GM12878 (cell line): ENCODE data around the gene CARD11. TPM values are rescaled to one million over a fixed set of nuclear protein-coding genes. Genes with fewer than 3 reads are reported as not detected.

Experiments used
- ATAC-seq: fragments of 200-7000 bp; cut with Tn5 transposase; 3 replicates; pipeline ENCODE4 v1.9.1; 2020; ENCODE audit warnings: mild to moderate bottlenecking, moderate library complexity
- BruUV-seq: library from RNA; stranded (reverse); fragments of 400-500 nt; replicated peaks from 2 replicates; lab custom pipeline; 2021; lab: Mats Ljungman, UMichigan
- CTCF ChIA-PET: fragments of 300-600 bp; sonication (Branson Sonifier 250); formaldehyde crosslinking; extraction: SDS; loops from one replicate; lab custom pipeline; 2021; ENCODE audit warnings: inconsistent platforms; lab: Yijun Ruan, JAX
- POLR2A ChIA-PET: fragments of 350-600 bp; formaldehyde crosslinking; extraction: SDS; loops from one replicate; lab custom pipeline; 2021; ENCODE audit warnings: inconsistent platforms; lab: Charles Lee
- RAD21 ChIA-PET: fragments of 300-600 bp; sonication (Branson Sonifier 250); formaldehyde crosslinking; loops from one replicate; lab custom pipeline; 2023; ENCODE audit warnings: antibody characterized with exemption; ENCODE audit not compliant: unreplicated experiment; lab: Charles Lee
- SMC1A ChIA-PET: fragments of 300-600 bp; sonication (Branson Sonifier 250); formaldehyde crosslinking; loops from one replicate; lab custom pipeline; 2023; ENCODE audit not compliant: unreplicated experiment, uncharacterized antibody; lab: Charles Lee
- DNase-seq: peaks from one replicate; pipeline ENCODE4 v3.0.0-alpha.2; 2011; ENCODE audit warnings: low read depth, low spot score
- FAIRE-seq: peaks from 3 replicates; lab custom pipeline; 2011; peaks lifted over from hg19 to GRCh38; lab: Jason Lieb, UNC
- H2AFZ ChIP-seq: 2 replicates; pipeline ENCODE4 v1.6.0; 2011; ENCODE audit warnings: low read depth, low read length, control low read depth; ENCODE audit not compliant: control insufficient read depth
- H3K27ac ChIP-seq: 2 replicates; pipeline ENCODE4 v1.5.1; 2011; ENCODE audit warnings: control low read depth; ENCODE audit not compliant: control insufficient read depth, insufficient read depth
- H3K27me3 ChIP-seq, 2 experiments: replicated peaks in 1 of 2; 2 replicates each; pipeline versions ENCODE4 v1.6.0 to v1.6.1; 2011; ENCODE audit warnings: low read length in 1 of 2; ENCODE audit not compliant: control insufficient read depth in 2 of 2, insufficient read depth in 2 of 2
- H3K36me3 ChIP-seq, 2 experiments: 2 replicates each; pipeline ENCODE4 v1.5.1; 2011; ENCODE audit warnings: low read length in 1 of 2; ENCODE audit not compliant: control insufficient read depth in 2 of 2, insufficient read depth in 2 of 2
- H3K4me1 ChIP-seq: 2 replicates; pipeline ENCODE4 v1.6.1; 2011; ENCODE audit warnings: mild to moderate bottlenecking, low read length, moderate library complexity, mixed read lengths; ENCODE audit not compliant: control insufficient read depth, insufficient read depth
- H3K4me2 ChIP-seq: 2 replicates; pipeline ENCODE4 v1.6.0; 2011; ENCODE audit warnings: control low read depth; ENCODE audit not compliant: control insufficient read depth, insufficient read depth
- H3K4me3 ChIP-seq: fragments of 200-600 bp; sonication (generic); 2 replicates; pipeline ENCODE4 v1.5.1; 2016
- H3K79me2 ChIP-seq: 2 replicates; pipeline ENCODE4 v1.6.0; 2011; ENCODE audit warnings: low read length; ENCODE audit not compliant: control insufficient read depth, insufficient read depth
- H3K9ac ChIP-seq: 2 replicates; pipeline ENCODE4 v1.8.0; 2011; ENCODE audit warnings: low read length, control low read depth, mixed read lengths; ENCODE audit not compliant: control insufficient read depth, insufficient read depth
- H3K9me3 ChIP-seq: replicated peaks from 3 replicates; pipeline ENCODE4 v1.5.1; 2011; ENCODE audit warnings: mild to moderate bottlenecking, low read length; ENCODE audit not compliant: control insufficient read depth, insufficient read depth
- H4K20me1 ChIP-seq: 2 replicates; pipeline ENCODE4 v1.6.0; 2011; ENCODE audit not compliant: control insufficient read depth, insufficient read depth
- BHLHE40 ChIP-seq, 2 experiments: fragments of 450-650 bp in 1 of 2; IDR thresholded peaks; 2 replicates each; pipeline ENCODE4 v1.6.1; 2011 to 2017; ENCODE audit warnings: low read depth in 2 of 2, borderline replicate concordance in 1 of 2, improper control_type of control experiment in 1 of 2, low read length in 1 of 2, mild to moderate bottlenecking in 1 of 2
- BMI1 ChIP-seq: fragments of 450-650 bp; IDR thresholded peaks from 2 replicates; pipeline ENCODE4 v1.6.1; 2016; ENCODE audit warnings: mild to moderate bottlenecking, moderate library complexity, borderline replicate concordance
- CHD1 ChIP-seq: IDR thresholded peaks from 2 replicates; pipeline ENCODE4 v1.6.1; 2012; ENCODE audit warnings: low read depth, low read length, improper control_type of control experiment
- CREB1 ChIP-seq: IDR thresholded peaks from 2 replicates; pipeline ENCODE4 v1.6.1; 2012; ENCODE audit warnings: low read depth, mild to moderate bottlenecking, inconsistent platforms
- ESRRA ChIP-seq: IDR thresholded peaks from 2 replicates; pipeline ENCODE4 v1.6.1; 2012; ENCODE audit warnings: mild to moderate bottlenecking, low read length, improper control_type of control experiment
- HCFC1 ChIP-seq: fragments of 150-350 bp; IDR thresholded peaks from 2 replicates; pipeline ENCODE4 v1.6.1; 2014; ENCODE audit warnings: low read length
- NFYB ChIP-seq: IDR thresholded peaks from 2 replicates; pipeline ENCODE4 v1.6.1; 2011; ENCODE audit warnings: low read depth, mild to moderate bottlenecking, low read length, improper control_type of control experiment, moderate library complexity; ENCODE audit not compliant: insufficient read depth
- PAX8 ChIP-seq: fragments of 450-650 bp; IDR thresholded peaks from 2 replicates; pipeline ENCODE4 v1.6.1; 2017; ENCODE audit warnings: mild to moderate bottlenecking, moderate library complexity
- POLR2AphosphoS5 ChIP-seq: IDR thresholded peaks from 2 replicates; pipeline ENCODE4 v1.6.1; 2011; ENCODE audit warnings: mild to moderate bottlenecking, low read length, inconsistent platforms
- POU2F2 ChIP-seq: IDR thresholded peaks from 3 replicates; pipeline ENCODE4 v1.6.1; 2011; ENCODE audit warnings: low read depth, mild to moderate bottlenecking, low read length, borderline replicate concordance
- RAD21 ChIP-seq: IDR thresholded peaks from 2 replicates; pipeline ENCODE4 v1.6.1; 2011; ENCODE audit warnings: mild to moderate bottlenecking, low read depth, low read length, moderate library complexity; ENCODE audit not compliant: insufficient read depth
- RBBP5 ChIP-seq: fragments of 200-600 bp; sonication (generic); conservative IDR thresholded peaks from 2 replicates; pipeline ENCODE4 v1.6.1; 2016
- RCOR1 ChIP-seq: conservative IDR thresholded peaks from 2 replicates; pipeline ENCODE4 v1.6.1; 2012; ENCODE audit warnings: low read depth, low read length, improper control_type of control experiment
- SP1 ChIP-seq: IDR thresholded peaks from one replicate; pipeline ENCODE4 v1.6.1; 2011; ENCODE audit warnings: low read depth, low read length
- TBL1XR1 ChIP-seq: IDR thresholded peaks from 2 replicates; pipeline ENCODE4 v1.6.1; 2012; ENCODE audit warnings: low read depth, low read length, improper control_type of control experiment
- YY1 ChIP-seq: IDR thresholded peaks from 2 replicates; pipeline ENCODE4 v1.6.1; 2011; ENCODE audit warnings: low read depth, mild to moderate bottlenecking, low read length
- ZBED1 ChIP-seq: IDR thresholded peaks from 2 replicates; pipeline ENCODE4 v1.6.1; 2016; ENCODE audit warnings: borderline replicate concordance
- WGBS: methylation state at CpG from one replicate; pipeline ENCODE4 v1.1.6; 2016; ENCODE audit warnings: low lambda C conversion rate; ENCODE audit not compliant: insufficient replicate concordance, insufficient coverage; ENCODE audit errors: missing lambda C conversion rate; 5-methylcytosine and 5-hydroxymethylcytosine counted together
- in situ Hi-C: fragments of 300-500 bp; cut with MboI; formaldehyde crosslinking; loops from 9 replicates; pipeline ENCODE4 v1.14.3; 2018; ENCODE audit warnings: mixed read lengths
- intact Hi-C: fragments of 100-400 bp; cut with micrococcal nuclease; formaldehyde crosslinking; loops from one replicate; pipeline ENCODE4 v1.14.2; 2022; ENCODE audit not compliant: unreplicated experiment
- polyA plus RNA-seq, 11 experiments: library from polyadenylated mRNA; depleted of rRNA in 4 of 11; unstranded in 6 of 11; stranded (reverse) in 5 of 11; fragments of >200 nt; fragmentation: Nextera tagmentation in 4 of 11; fragmentation: Illumina TruSeq in 1 of 11; extraction: Ambion mirVana in 4 of 11; extraction: Trizol in 1 of 11; gene quantifications; 1 replicate in 1 of 11; 2 replicates in 10 of 11; pipeline versions ENCODE4 v1.2.1 to v1.2.3, GENCODE V29; 2011 to 2016; ENCODE audit warnings: inconsistent platforms in 2 of 11, missing spikeins in 2 of 11, low read depth in 1 of 11
- total RNA-seq, 4 experiments: library from RNA; depleted of rRNA in 3 of 4; stranded (reverse); fragments of >200 nt in 3 of 4; fragmentation: Illumina TruSeq in 1 of 4; extraction: Trizol in 1 of 4; gene quantifications; 2 replicates each; pipeline versions ENCODE4 v1.2.1 to v1.2.3, GENCODE V29; 2013 to 2021
- TF ChIP-seq, protein P1 (sequence below): fragments of 150-350 bp; IDR thresholded peaks from 2 replicates; pipeline ENCODE4 v1.6.1; 2016; ENCODE audit warnings: low read depth, low read length
- TF ChIP-seq, protein P2 (sequence below): fragments of 450-650 bp; IDR thresholded peaks from 2 replicates; pipeline ENCODE4 v1.6.1; 2018; ENCODE audit warnings: borderline replicate concordance, mild to moderate bottlenecking; ENCODE audit not compliant: partially characterized antibody

CARD11 gene
- total and polyA plus RNA-seq, 10 of the 15 experiments (the other 5 are each of a cell fraction or from before 2014, with no cell fraction given): 0.27 to 72.0 (median 28.4) TPM

GRCh38 chr7:2886391-2886790 lies 157.3 kb downstream of the CARD11 start:
- ChIA-PET CTCF (interaction anchor here (0.6 to 3.1 kb wide), 11 partner anchors 22 to 1008 kb away, joined by 3 to 19 read pairs (median 3); no protein-coding TSS in a partner anchor), RAD21 (interaction anchor here (0.7 to 2.0 kb wide), 4 partner anchors 156 to 786 kb away, joined by 3 to 13 read pairs (median 4); no protein-coding TSS in a partner anchor), SMC1A (interaction anchor here (1.1 to 2.7 kb wide), 6 partner anchors 16 to 268 kb away, joined by 3 to 12 read pairs (median 4); no protein-coding TSS in a partner anchor), POLR2A (interaction anchor here (1.0 kb wide), 1 partner anchor 10 kb away, joined by 3 read pairs; no protein-coding TSS in a partner anchor)
- H3K27ac ChIP-seq: no peak overlapping the region
- 29% methylated on average over 5 of the region's 5 CpGs for WGBS
- ATAC-seq (no peak), FAIRE-seq (no peak), DNase-seq (no peak)
- no TSS peak for BruUV-seq
- no peak for TF ChIP-seq BMI1
- no peak for TF ChIP-seq BHLHE40 (IDR thresholded peaks at IDR 0.05; ENCODE audit: borderline replicate concordance in 1 of 2, low read depth in 2 of 2, low read length in 1 of 2)
- no peak for TF ChIP-seq SP1
- TF ChIP-seq, protein P1, sequence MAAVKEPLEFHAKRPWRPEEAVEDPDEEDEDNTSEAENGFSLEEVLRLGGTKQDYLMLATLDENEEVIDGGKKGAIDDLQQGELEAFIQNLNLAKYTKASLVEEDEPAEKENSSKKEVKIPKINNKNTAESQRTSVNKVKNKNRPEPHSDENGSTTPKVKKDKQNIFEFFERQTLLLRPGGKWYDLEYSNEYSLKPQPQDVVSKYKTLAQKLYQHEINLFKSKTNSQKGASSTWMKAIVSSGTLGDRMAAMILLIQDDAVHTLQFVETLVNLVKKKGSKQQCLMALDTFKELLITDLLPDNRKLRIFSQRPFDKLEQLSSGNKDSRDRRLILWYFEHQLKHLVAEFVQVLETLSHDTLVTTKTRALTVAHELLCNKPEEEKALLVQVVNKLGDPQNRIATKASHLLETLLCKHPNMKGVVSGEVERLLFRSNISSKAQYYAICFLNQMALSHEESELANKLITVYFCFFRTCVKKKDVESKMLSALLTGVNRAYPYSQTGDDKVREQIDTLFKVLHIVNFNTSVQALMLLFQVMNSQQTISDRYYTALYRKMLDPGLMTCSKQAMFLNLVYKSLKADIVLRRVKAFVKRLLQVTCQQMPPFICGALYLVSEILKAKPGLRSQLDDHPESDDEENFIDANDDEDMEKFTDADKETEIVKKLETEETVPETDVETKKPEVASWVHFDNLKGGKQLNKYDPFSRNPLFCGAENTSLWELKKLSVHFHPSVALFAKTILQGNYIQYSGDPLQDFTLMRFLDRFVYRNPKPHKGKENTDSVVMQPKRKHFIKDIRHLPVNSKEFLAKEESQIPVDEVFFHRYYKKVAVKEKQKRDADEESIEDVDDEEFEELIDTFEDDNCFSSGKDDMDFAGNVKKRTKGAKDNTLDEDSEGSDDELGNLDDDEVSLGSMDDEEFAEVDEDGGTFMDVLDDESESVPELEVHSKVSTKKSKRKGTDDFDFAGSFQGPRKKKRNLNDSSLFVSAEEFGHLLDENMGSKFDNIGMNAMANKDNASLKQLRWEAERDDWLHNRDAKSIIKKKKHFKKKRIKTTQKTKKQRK: no peak
- no peak for TF ChIP-seq NFYB
- TF ChIP-seq, protein P2, sequence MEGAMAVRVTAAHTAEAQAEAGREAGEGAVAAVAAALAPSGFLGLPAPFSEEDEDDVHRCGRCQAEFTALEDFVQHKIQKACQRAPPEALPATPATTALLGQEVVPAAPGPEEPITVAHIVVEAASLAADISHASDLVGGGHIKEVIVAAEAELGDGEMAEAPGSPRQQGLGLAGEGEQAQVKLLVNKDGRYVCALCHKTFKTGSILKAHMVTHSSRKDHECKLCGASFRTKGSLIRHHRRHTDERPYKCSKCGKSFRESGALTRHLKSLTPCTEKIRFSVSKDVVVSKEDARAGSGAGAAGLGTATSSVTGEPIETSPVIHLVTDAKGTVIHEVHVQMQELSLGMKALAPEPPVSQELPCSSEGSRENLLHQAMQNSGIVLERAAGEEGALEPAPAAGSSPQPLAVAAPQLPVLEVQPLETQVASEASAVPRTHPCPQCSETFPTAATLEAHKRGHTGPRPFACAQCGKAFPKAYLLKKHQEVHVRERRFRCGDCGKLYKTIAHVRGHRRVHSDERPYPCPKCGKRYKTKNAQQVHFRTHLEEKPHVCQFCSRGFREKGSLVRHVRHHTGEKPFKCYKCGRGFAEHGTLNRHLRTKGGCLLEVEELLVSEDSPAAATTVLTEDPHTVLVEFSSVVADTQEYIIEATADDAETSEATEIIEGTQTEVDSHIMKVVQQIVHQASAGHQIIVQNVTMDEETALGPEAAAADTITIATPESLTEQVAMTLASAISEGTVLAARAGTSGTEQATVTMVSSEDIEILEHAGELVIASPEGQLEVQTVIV: no peak
- no peak for TF ChIP-seq CREB1
- no peak for TF ChIP-seq POLR2AphosphoS5
- TF ChIP-seq RAD21: no peak
- TF ChIP-seq YY1: no peak
- TF ChIP-seq RBBP5: no peak
- TF ChIP-seq TBL1XR1: no peak
- TF ChIP-seq POU2F2: no peak
- TF ChIP-seq CHD1: no peak
- no peak for TF ChIP-seq RCOR1
- no peak for TF ChIP-seq ZBED1
- TF ChIP-seq PAX8: no peak
- no peak for TF ChIP-seq ESRRA
- TF ChIP-seq HCFC1: no peak
- no peaks in the 10 kb centered on the region for H3K27me3 ChIP-seq
- in situ Hi-C loops (loop anchor here (5.0 kb wide), 1 partner anchor 271 kb away; no protein-coding TSS in a partner anchor), intact Hi-C loops (no loop called here)
- no peaks in the 10 kb centered on the region for H3K36me3 ChIP-seq
- no peak overlapping the region for H2AFZ ChIP-seq
- H3K9ac ChIP-seq: no peak overlapping the region
- H3K4me2 ChIP-seq: no peak overlapping the region
- no peaks in the 10 kb centered on the region for H3K79me2 ChIP-seq
- H4K20me1 ChIP-seq: no peaks in the 10 kb centered on the region
- H3K9me3 ChIP-seq: no peaks in the 10 kb centered on the region
- H3K4me3 ChIP-seq: no peak overlapping the region
- no peaks in the 10 kb centered on the region for H3K4me1 ChIP-seq
